Measurements from ENCODE around the gene MPPED2. TPM values are rescaled to one million over a fixed set of nuclear protein-coding genes. Genes with fewer than 3 reads are reported as not detected.
A peak's percentile ranks its signal among the peaks of the same experiment; 100 is the strongest.

MPPED2 gene, protein sequence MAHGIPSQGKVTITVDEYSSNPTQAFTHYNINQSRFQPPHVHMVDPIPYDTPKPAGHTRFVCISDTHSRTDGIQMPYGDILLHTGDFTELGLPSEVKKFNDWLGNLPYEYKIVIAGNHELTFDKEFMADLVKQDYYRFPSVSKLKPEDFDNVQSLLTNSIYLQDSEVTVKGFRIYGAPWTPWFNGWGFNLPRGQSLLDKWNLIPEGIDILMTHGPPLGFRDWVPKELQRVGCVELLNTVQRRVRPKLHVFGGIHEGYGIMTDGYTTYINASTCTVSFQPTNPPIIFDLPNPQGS
- not detected in 2 replicates for total RNA-seq

DNA sequence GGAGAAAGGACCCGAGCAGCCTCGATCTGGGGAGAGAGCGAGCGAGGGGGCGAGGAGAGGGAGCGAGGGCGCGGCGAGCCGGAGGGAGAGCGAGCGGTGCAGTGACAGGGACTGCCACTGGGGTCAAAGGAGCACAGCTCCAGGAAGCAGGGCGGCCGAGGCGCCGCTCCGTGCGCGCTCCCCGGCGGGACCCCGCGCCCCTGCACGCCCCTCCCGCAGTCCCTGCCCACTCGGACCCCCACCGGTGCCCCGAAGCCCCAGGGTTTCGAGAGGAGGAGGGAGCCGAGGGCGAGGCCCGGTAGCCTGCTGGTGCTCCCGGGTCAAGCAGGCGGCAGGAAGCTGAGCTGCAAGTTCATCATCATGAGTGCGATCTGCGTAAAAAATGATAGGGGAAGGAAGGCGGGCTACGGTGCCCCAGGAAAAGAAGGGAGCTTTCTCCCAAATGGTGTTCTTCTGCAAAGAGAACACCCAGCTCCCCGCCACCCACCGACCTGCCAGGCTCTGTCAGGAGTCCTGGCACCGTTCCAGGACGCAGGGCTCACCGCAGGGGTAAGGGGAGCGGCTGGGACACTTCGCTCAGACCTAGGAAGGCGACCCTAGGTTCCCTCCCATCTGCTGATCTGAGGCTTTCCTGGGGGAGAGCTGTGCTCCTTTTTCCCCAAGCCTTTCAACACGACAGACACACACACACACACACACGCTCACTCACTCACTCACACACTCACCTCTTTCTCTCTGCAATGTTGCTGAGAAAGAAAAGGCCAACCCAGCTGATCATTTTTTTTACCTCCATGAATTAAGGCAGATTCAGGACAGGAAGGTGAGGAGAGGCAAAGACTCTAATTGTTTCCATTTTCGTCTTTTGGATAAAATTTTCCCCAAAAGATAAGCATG, at the start of gene MPPED2:
Gene MPPED2, minus strand, starts transcription at position 103 of the 894 bp plus-strand sequence. CDS start 5,980 bp downstream, outside the sequence.
- Histone ChIP-seq H3K4me3 (ENCODE audit: low read depth, low read length) (peak within 1 kb of the TSS; percentile 28), H3K27me3 (ENCODE audit: control insufficient read depth, insufficient read depth, low read length) (peaks cover 28% of the 10 kb centered on the region), H3K36me3 (ENCODE audit: control insufficient read depth, insufficient read depth, low read length) (no peaks in the 10 kb centered on the region)
- FAIRE-seq (no peak), DNase-seq (ENCODE audit: low read depth) (no peak)
- TF ChIP-seq CTCF (IDR thresholded peaks at IDR 0.05; ENCODE audit: insufficient read depth, low read length, severe bottlenecking): peak; percentile 44

DNA sequence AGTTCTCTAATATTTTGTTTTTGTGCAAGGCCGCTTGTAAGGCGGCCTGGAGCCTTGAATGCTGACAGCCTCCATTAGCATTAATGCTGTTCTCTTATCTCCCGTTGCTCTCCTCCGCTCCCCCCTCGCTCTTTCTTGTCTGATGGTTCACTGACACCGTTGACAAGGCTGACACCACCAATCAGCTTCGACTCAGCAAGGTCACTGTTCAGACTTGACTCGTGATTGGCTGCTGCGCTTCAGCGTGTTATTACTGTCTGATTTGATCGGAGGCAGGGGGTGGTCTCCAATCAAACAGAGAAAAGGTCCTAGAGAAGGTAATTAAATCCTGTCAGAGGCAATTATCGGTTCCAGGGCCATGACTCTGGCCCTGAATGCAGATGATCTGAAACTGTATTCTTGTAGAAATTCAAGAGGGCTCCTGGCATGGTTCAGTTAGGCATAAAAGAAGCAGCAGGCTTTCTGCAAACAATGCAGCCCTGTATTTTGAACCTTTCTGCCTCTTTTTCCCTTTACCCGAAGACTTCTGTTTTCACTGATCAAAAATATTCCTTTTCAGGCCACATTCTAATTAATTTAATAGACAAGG, 49.3 kb upstream of the MPPED2 start:
- DNase-seq (ENCODE audit: low read depth) (no peak), FAIRE-seq (no peak)
- no peaks in the 10 kb centered on the region for H3K27me3 ChIP-seq (ENCODE audit: control insufficient read depth, insufficient read depth, low read length)
- no peak for TF ChIP-seq CTCF (IDR thresholded peaks at IDR 0.05; ENCODE audit: insufficient read depth, low read length, severe bottlenecking)
- no peaks in the 10 kb centered on the region for H3K36me3 ChIP-seq (ENCODE audit: control insufficient read depth, insufficient read depth, low read length)
- no peak overlapping the region for H3K4me3 ChIP-seq (ENCODE audit: low read depth, low read length)

DNA sequence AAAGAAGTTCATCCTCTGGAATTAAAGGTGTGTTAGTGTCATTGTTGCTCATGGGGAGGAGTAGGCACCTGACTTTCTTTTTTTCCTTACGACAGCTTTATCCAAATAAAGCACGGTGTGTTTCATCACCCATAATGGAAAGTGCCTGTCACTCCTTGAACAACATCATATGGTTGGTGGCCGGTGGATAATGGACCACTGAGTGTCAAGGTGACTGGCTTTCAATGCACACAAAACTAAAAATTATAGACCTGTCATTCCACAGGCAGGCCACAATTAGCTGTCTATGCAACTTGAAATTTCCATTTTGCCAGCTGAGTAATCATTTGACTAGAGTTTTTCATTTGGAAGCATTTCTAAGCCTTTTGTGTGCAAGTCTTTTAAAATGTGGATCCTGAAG, 45.0 kb upstream of the MPPED2 start:
- Histone ChIP-seq H3K36me3 (ENCODE audit: control insufficient read depth, insufficient read depth, low read length) (no peaks in the 10 kb centered on the region), H3K4me3 (ENCODE audit: low read depth, low read length) (no peak overlapping the region), H3K27me3 (ENCODE audit: control insufficient read depth, insufficient read depth, low read length) (no peaks in the 10 kb centered on the region)
- no peak for TF ChIP-seq CTCF (IDR thresholded peaks at IDR 0.05; ENCODE audit: insufficient read depth, low read length, severe bottlenecking)
- FAIRE-seq (no peak), DNase-seq (ENCODE audit: low read depth) (no peak)

DNA sequence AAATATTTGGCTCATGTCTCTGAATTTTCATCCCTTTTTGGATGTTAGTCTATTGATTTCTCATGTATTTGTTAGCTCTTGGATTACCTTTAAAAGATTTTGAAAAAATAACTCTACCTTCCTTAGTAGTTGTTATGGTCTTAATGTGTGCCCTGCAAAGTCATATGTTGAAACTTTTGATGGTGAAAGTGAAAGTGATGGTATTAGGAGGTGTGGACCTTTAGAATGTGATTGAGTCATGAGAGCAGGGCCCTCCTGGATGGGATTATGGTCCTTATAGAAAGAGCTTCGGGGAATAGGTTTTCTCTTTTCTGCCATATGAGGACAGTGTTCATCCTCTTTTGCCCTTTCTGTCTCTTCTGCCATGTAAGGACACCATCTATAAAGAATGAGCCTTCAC, 33.6 kb upstream of the MPPED2 start:
- no peak overlapping the region for H3K4me3 ChIP-seq (ENCODE audit: low read depth, low read length)
- FAIRE-seq: no peak
- H3K36me3 ChIP-seq (ENCODE audit: control insufficient read depth, insufficient read depth, low read length): no peaks in the 10 kb centered on the region
- DNase-seq (ENCODE audit: low read depth): no peak
- TF ChIP-seq CTCF (IDR thresholded peaks at IDR 0.05; ENCODE audit: insufficient read depth, low read length, severe bottlenecking): no peak
- H3K27me3 ChIP-seq (ENCODE audit: control insufficient read depth, insufficient read depth, low read length): no peaks in the 10 kb centered on the region

- TF ChIP-seq CTCF (IDR thresholded peaks at IDR 0.05; ENCODE audit: insufficient read depth, low read length, severe bottlenecking): no peak
- FAIRE-seq (no peak), DNase-seq (ENCODE audit: low read depth) (no peak)
These were observed 31.6 kb upstream of the MPPED2 start for GRCh38 chr11:30617762-30618161.

More at GRCh38 chr11:30617762-30618161, 31.6 kb upstream of the MPPED2 start:
- no peak overlapping the region for H3K4me3 ChIP-seq (ENCODE audit: low read depth, low read length)
- no peaks in the 10 kb centered on the region for H3K36me3 ChIP-seq (ENCODE audit: control insufficient read depth, insufficient read depth, low read length)
- no peaks in the 10 kb centered on the region for H3K27me3 ChIP-seq (ENCODE audit: control insufficient read depth, insufficient read depth, low read length)

All from bronchial epithelial cell (primary cell).